HG03520 (cell line): ENCODE data around the gene TRIM22.
"Not testable (repeated sequence)": the region's sequence is repeated elsewhere in the genome, so short reads cannot be mapped to it uniquely, and the experiment has no call there.

ENCODE experiments used
- ATAC-seq: cut with Tn5 transposase; IDR thresholded peaks from one replicate; pipeline ENCODE4 v1.9.1; 2021; ENCODE audit warnings: mild to moderate bottlenecking, moderate library complexity; ENCODE audit not compliant: unreplicated experiment

The TRIM22 gene

GRCh38 chr11:5689551-5689983 is at the start of gene TRIM22:
TRIM22 (plus strand) TSS chr11:5689790; CDS start chr11:5696233, 6,443 bp downstream.
- ATAC-seq = peak; percentile 78

- no peak for ATAC-seq
These were observed 49.6 kb upstream of the TRIM22 start for GRCh38 chr11:5639953-5640352.

- no peak for ATAC-seq
These were observed 46.0 kb upstream of the TRIM22 start for GRCh38 chr11:5643585-5643984.

- ATAC-seq = no peak
These were observed 43.5 kb upstream of the TRIM22 start for GRCh38 chr11:5646139-5646538.

- ATAC-seq = no peak
These were observed 34.1 kb upstream of the TRIM22 start for GRCh38 chr11:5655474-5655873.

GRCh38 chr11:5656956-5657355 is 32.6 kb upstream of the TRIM22 start:
- ATAC-seq = not testable (repeated sequence)

GRCh38 chr11:5658318-5658717 is 31.3 kb upstream of the TRIM22 start:
- ATAC-seq = no peak

GRCh38 chr11:5663511-5663910 is 26.1 kb upstream of the TRIM22 start:
- no peak for ATAC-seq

- no peak for ATAC-seq
These were observed 24.5 kb upstream of the TRIM22 start for GRCh38 chr11:5665051-5665570.

GRCh38 chr11:5665746-5666401 is 23.7 kb upstream of the TRIM22 start:
- ATAC-seq = no peak

GRCh38 chr11:5666402-5666793 is 23.2 kb upstream of the TRIM22 start:
- ATAC-seq = no peak

GRCh38 chr11:5671831-5672230 is 17.8 kb upstream of the TRIM22 start:
- ATAC-seq = no peak

GRCh38 chr11:5674391-5674790 is 15.2 kb upstream of the TRIM22 start:
- no peak for ATAC-seq

GRCh38 chr11:5679811-5680210 is 9.8 kb upstream of the TRIM22 start:
- no peak for ATAC-seq

- ATAC-seq = not testable (repeated sequence)
These were observed 6.6 kb upstream of the TRIM22 start for GRCh38 chr11:5682890-5683441.

GRCh38 chr11:5683620-5684019 is 6.0 kb upstream of the TRIM22 start:
- ATAC-seq = not testable (repeated sequence)

GRCh38 chr11:5684036-5684645 is 5.4 kb upstream of the TRIM22 start:
- ATAC-seq = peak; percentile 19

GRCh38 chr11:5684646-5685362 is 4.8 kb upstream of the TRIM22 start, which contains the start of gene TRIM5:
TRIM5 (minus strand) TSS chr11:5685074; CDS start chr11:5680177, 4,897 bp downstream.
- ATAC-seq = peak; percentile 66

GRCh38 chr11:5686426-5686825 is 3.2 kb upstream of the TRIM22 start:
- ATAC-seq = no peak

GRCh38 chr11:5688482-5688881 is 1.1 kb upstream of the TRIM22 start:
- ATAC-seq = no peak

- no peak for ATAC-seq
These were observed 626 bp downstream of the TRIM22 start for GRCh38 chr11:5690216-5690615.
